IMR-90 (cell line): ENCODE measurements around the gene SLC16A2. TPM values are rescaled to one million over a fixed set of nuclear protein-coding genes. Genes with fewer than 3 reads are reported as not detected.

Experiments used
- ATAC-seq: fragments of 200-7000 bp; cut with Tn5 transposase; 2 replicates; pipeline ENCODE4 v1.9.1; 2020; ENCODE audit warnings: low read depth, mild to moderate bottlenecking, moderate library complexity
- BruUV-seq: library from RNA; stranded (reverse); fragments of 400-500 nt; replicated peaks from 2 replicates; lab custom pipeline; 2021; lab: Mats Ljungman, UMichigan
- CTCF ChIA-PET: fragments of 300-600 bp; formaldehyde crosslinking; extraction: SDS; loops from one replicate; lab custom pipeline; 2021; ENCODE audit warnings: antibody characterized with exemption; lab: Yijun Ruan, JAX
- POLR2A ChIA-PET: fragments of 300-600 bp; sonication (Branson Sonifier 250); formaldehyde crosslinking; loops from one replicate; lab custom pipeline; 2022; ENCODE audit warnings: antibody characterized with exemption; ENCODE audit not compliant: unreplicated experiment; lab: Charles Lee
- DNase-seq: peaks from one replicate; pipeline ENCODE4 v3.0.0; 2013
- H2AFZ ChIP-seq: replicated peaks from 2 replicates; pipeline ENCODE3; 2013; ENCODE audit warnings: low read length, mild to moderate bottlenecking; ENCODE audit not compliant: poor library complexity
- H2AK5ac ChIP-seq: 2 replicates; pipeline ENCODE4 v1.6.1; 2013; ENCODE audit warnings: low read depth, low read length, inconsistent platforms
- H2AK9ac ChIP-seq: replicated peaks from 2 replicates; pipeline ENCODE3; 2013; ENCODE audit warnings: mild to moderate bottlenecking, low read depth, low read length, moderate library complexity; ENCODE audit not compliant: poor library complexity
- H2BK120ac ChIP-seq: 2 replicates; pipeline ENCODE4 v1.6.1; 2013; ENCODE audit warnings: low read depth, low read length, inconsistent platforms
- H2BK15ac ChIP-seq: 3 replicates; pipeline ENCODE4 v1.6.1; 2013; ENCODE audit warnings: low read depth, low read length, inconsistent platforms
- H2BK20ac ChIP-seq: 2 replicates; pipeline ENCODE4 v1.6.1; 2013; ENCODE audit warnings: low read depth, mild to moderate bottlenecking, inconsistent platforms, low read length, moderate library complexity
- H2BK5ac ChIP-seq: 2 replicates; pipeline ENCODE4 v1.6.1; 2013; ENCODE audit warnings: mild to moderate bottlenecking, low read depth, low read length, inconsistent platforms; ENCODE audit not compliant: poor library complexity, severe bottlenecking
- H3K14ac ChIP-seq: replicated peaks from 2 replicates; pipeline ENCODE4 v1.6.1; 2013; ENCODE audit warnings: low read depth, low read length, inconsistent platforms
- H3K18ac ChIP-seq: 2 replicates; pipeline ENCODE4 v1.6.1; 2013; ENCODE audit warnings: low read depth, low read length, control low read depth
- H3K23ac ChIP-seq: 2 replicates; pipeline ENCODE4 v1.6.1; 2013; ENCODE audit warnings: low read depth, low read length, inconsistent platforms
- H3K27ac ChIP-seq: 2 replicates; pipeline ENCODE4 v1.5.1; 2013; ENCODE audit warnings: mild to moderate bottlenecking, control low read depth, low read length; ENCODE audit not compliant: insufficient read depth
- H3K27me3 ChIP-seq: 2 replicates; pipeline ENCODE4 v1.6.1; 2013; ENCODE audit warnings: low read length; ENCODE audit not compliant: control insufficient read depth, insufficient read depth
- H3K36me3 ChIP-seq: 2 replicates; pipeline ENCODE4 v1.6.1; 2013; ENCODE audit warnings: low read length, mixed read lengths; ENCODE audit not compliant: control insufficient read depth, insufficient read depth
- H3K4ac ChIP-seq: 2 replicates; pipeline ENCODE4 v1.6.1; 2013; ENCODE audit warnings: low read depth, low read length, inconsistent platforms
- H3K4me1 ChIP-seq: 2 replicates; pipeline ENCODE4 v1.6.1; 2013; ENCODE audit warnings: low read length, mixed read lengths; ENCODE audit not compliant: control insufficient read depth, insufficient read depth
- H3K4me2 ChIP-seq: 2 replicates; pipeline ENCODE4 v1.6.1; 2013; ENCODE audit warnings: low read depth, mild to moderate bottlenecking, control low read depth, low read length, moderate library complexity
- H3K4me3 ChIP-seq: 2 replicates; pipeline ENCODE4 v1.5.1; 2013; ENCODE audit warnings: low read depth, mild to moderate bottlenecking, control low read depth, low read length, moderate library complexity; ENCODE audit not compliant: insufficient read depth
- H3K56ac ChIP-seq: 2 replicates; pipeline ENCODE4 v1.6.1; 2013; ENCODE audit warnings: low read length, inconsistent platforms; ENCODE audit not compliant: insufficient read depth; ENCODE audit errors: extremely low read depth
- H3K79me1 ChIP-seq, 2 experiments: 2 replicates each; pipeline ENCODE4 v1.6.1; 2013; ENCODE audit warnings: low read length in 2 of 2, inconsistent platforms in 1 of 2, low read depth in 1 of 2
- H3K9ac ChIP-seq: 2 replicates; pipeline ENCODE4 v1.6.1; 2013; ENCODE audit warnings: low read depth, low read length, control low read depth
- H3K9me1 ChIP-seq: 2 replicates; pipeline ENCODE4 v1.6.1; 2013; ENCODE audit warnings: low read length, inconsistent platforms; ENCODE audit not compliant: insufficient read depth
- H3K9me3 ChIP-seq: 2 replicates; pipeline ENCODE4 v1.6.1; 2013; ENCODE audit warnings: low read length; ENCODE audit not compliant: control insufficient read depth, insufficient read depth
- H4K20me1 ChIP-seq: 2 replicates; pipeline ENCODE4 v1.6.1; 2013; ENCODE audit warnings: low read length, inconsistent platforms; ENCODE audit not compliant: insufficient read depth
- H4K5ac ChIP-seq: 2 replicates; pipeline ENCODE4 v1.6.1; 2013; ENCODE audit warnings: mild to moderate bottlenecking, low read depth, low read length, control low read depth
- H4K8ac ChIP-seq, 2 experiments: 2 replicates each; pipeline ENCODE4 v1.6.1; 2013; ENCODE audit warnings: low read depth in 2 of 2, low read length in 2 of 2, control low read depth in 1 of 2, inconsistent platforms in 1 of 2
- H4K91ac ChIP-seq: 2 replicates; pipeline ENCODE4 v1.6.1; 2013; ENCODE audit warnings: low read depth, low read length, inconsistent platforms; ENCODE audit not compliant: insufficient read depth
- BHLHE40 ChIP-seq: fragments of 150-350 bp; IDR thresholded peaks from 2 replicates; pipeline ENCODE4 v1.6.1; 2016; ENCODE audit warnings: mild to moderate bottlenecking, low read depth, low read length
- CEBPB ChIP-seq: IDR thresholded peaks from 2 replicates; pipeline ENCODE4 v1.6.1; 2012; ENCODE audit warnings: low read depth, low read length, improper control_type of control experiment
- MAFK ChIP-seq: IDR thresholded peaks from 2 replicates; pipeline ENCODE4 v1.6.1; 2012; ENCODE audit warnings: low read depth, low read length, improper control_type of control experiment
- MXI1 ChIP-seq: IDR thresholded peaks from 2 replicates; pipeline ENCODE4 v1.6.1; 2012; ENCODE audit warnings: low read depth, mild to moderate bottlenecking, low read length, moderate library complexity, borderline replicate concordance
- NFE2L2 ChIP-seq: fragments of 150-350 bp; IDR thresholded peaks from 2 replicates; pipeline ENCODE4 v1.6.1; 2016; ENCODE audit warnings: low read depth, mild to moderate bottlenecking, low read length
- POLR2A ChIP-seq: IDR thresholded peaks from 2 replicates; pipeline ENCODE4 v1.6.1; 2012; ENCODE audit warnings: mild to moderate bottlenecking, low read depth, low read length
- SMC3 ChIP-seq: fragments of 150-350 bp; IDR thresholded peaks from 2 replicates; pipeline ENCODE4 v1.6.1; 2016; ENCODE audit warnings: low read depth, mild to moderate bottlenecking, antibody characterized with exemption, low read length, moderate library complexity
- WGBS, 2 experiments: methylation state at CpG; one replicate each; pipeline versions ENCODE4 v1.1.5 to v1.1.7; 2013; ENCODE audit warnings: missing lambda C conversion rate in 2 of 2; ENCODE audit not compliant: insufficient read length in 1 of 2; ENCODE audit errors: extremely low coverage in 2 of 2; 5-methylcytosine and 5-hydroxymethylcytosine counted together
- dilution Hi-C: fragments of 300-500 bp; cut with HindIII; formaldehyde crosslinking; loops from one replicate; pipeline ENCODE4 v1.14.3; 2018; ENCODE audit warnings: low sequenced_read_pairs; ENCODE audit not compliant: unreplicated experiment
- in situ Hi-C: fragments of 300-500 bp; cut with MboI; formaldehyde crosslinking; loops from 3 replicates; pipeline ENCODE4 v1.14.3; 2019; ENCODE audit warnings: low sequenced_read_pairs, inconsistent platforms, mixed read lengths
- intact Hi-C: fragments of 100-400 bp; cut with micrococcal nuclease; formaldehyde crosslinking; loops from 2 replicates; pipeline ENCODE4 v1.10.0; 2022
- polyA plus RNA-seq, 3 experiments: library from polyadenylated mRNA; depleted of rRNA; stranded (reverse); fragments of >200 nt; gene quantifications; 2 replicates each; pipeline ENCODE4 v1.2.3, GENCODE V29; 2012; ENCODE audit warnings: low replicate concordance in 1 of 3
- total RNA-seq: library from RNA; depleted of rRNA; stranded (reverse); fragments of >200 nt; gene quantifications from 2 replicates; pipeline ENCODE4 v1.2.3, GENCODE V29; 2012
- TF ChIP-seq, protein P1 (sequence below): conservative IDR thresholded peaks from 2 replicates; pipeline ENCODE4 v1.5.1; 2012; ENCODE audit warnings: mild to moderate bottlenecking, low read depth, low read length, improper control_type of control experiment

Gene SLC16A2
- total and polyA plus RNA-seq, 2 of the 4 experiments (the other 2 are of a cell fraction), result 6.1 to 23.8 TPM

DNA sequence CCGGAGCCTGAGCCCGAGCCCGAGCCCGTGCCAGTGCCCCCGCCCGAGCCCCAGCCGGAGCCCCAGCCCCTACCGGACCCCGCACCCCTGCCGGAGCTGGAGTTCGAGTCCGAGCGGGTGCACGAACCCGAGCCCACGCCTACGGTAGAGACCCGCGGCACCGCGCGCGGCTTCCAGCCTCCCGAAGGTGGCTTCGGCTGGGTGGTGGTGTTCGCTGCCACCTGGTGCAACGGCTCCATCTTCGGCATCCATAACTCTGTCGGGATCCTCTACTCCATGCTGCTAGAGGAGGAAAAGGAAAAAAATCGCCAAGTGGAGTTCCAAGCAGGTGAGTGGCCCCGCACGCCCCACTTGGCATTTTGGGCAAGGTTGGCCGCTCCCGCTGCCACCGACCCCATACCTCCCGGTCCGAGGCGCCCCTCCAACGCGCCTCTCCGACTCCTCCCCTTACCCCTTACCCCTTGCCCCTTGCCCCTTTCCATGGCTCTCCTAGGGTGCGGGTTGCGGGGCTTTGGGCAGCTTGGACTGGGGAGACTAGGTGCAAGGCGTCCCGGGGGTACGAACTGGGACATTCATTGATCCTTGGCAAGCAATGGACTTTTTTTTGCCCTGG, 553 bp downstream of the SLC16A2 start:
- Histone ChIP-seq H3K9me3 (no peaks in the 10 kb centered on the region; the same call in 1 of the 2 replicates), H3K27me3 (no peaks in the 10 kb centered on the region), H3K79me1 (peaks cover 0 to 10% of the 10 kb centered on the region in 2 experiments; a peak in 2 of 4 replicates), H3K23ac (peak overlapping the region; percentile 29; the same call in 1 of the 2 replicates), H3K4ac (no peak overlapping the region), H3K4me3 (peak overlapping the region; percentile 58), H2AFZ (peak overlapping the region; percentile 90), H2AK5ac (no peak overlapping the region), H3K56ac (no peak overlapping the region), H3K14ac (no peak overlapping the region), H4K20me1 (peaks cover 13% of the 10 kb centered on the region), H4K91ac (no peak overlapping the region), H2BK15ac (no peak overlapping the region), H2BK5ac (peak overlapping the region; percentile 3), H4K5ac (no peak overlapping the region), H4K8ac (no peak overlapping the region; a peak in 1 of 4 replicates), H2AK9ac (peak overlapping the region; percentile 70), H3K4me1 (peaks cover 4% of the 10 kb centered on the region), H3K9me1 (peaks cover 5% of the 10 kb centered on the region; the same call in 1 of the 2 replicates), H3K9ac (peak overlapping the region; percentile 80), H3K4me2 (peak overlapping the region; percentile 83), H3K36me3 (no peaks in the 10 kb centered on the region), H3K18ac (no peak overlapping the region), H2BK120ac (no peak overlapping the region), H3K27ac (peak overlapping the region; percentile 94), H2BK20ac (no peak overlapping the region)
- TSS peak; percentile 78 for BruUV-seq
- ATAC-seq (no peak), DNase-seq (no peak)
- in situ Hi-C loops, result no loop called here
- intact Hi-C loops, result loop anchor here (2.0 to 5.0 kb wide), 4 partner anchors 29 to 135 kb away; no protein-coding TSS in a partner anchor
- WGBS, 2 experiments, result 30% methylated on average over 15 of the region's 46 CpGs; no CpG with 5 or more reads in 1 of the 2 experiments
- ChIA-PET CTCF (no interaction called here), POLR2A (no interaction called here)
- TF ChIP-seq BHLHE40 (no peak), CEBPB (no peak), POLR2A (no peak), NFE2L2 (no peak), MXI1 (no peak), MAFK (no peak), SMC3 (no peak)
- TF ChIP-seq, protein P1, sequence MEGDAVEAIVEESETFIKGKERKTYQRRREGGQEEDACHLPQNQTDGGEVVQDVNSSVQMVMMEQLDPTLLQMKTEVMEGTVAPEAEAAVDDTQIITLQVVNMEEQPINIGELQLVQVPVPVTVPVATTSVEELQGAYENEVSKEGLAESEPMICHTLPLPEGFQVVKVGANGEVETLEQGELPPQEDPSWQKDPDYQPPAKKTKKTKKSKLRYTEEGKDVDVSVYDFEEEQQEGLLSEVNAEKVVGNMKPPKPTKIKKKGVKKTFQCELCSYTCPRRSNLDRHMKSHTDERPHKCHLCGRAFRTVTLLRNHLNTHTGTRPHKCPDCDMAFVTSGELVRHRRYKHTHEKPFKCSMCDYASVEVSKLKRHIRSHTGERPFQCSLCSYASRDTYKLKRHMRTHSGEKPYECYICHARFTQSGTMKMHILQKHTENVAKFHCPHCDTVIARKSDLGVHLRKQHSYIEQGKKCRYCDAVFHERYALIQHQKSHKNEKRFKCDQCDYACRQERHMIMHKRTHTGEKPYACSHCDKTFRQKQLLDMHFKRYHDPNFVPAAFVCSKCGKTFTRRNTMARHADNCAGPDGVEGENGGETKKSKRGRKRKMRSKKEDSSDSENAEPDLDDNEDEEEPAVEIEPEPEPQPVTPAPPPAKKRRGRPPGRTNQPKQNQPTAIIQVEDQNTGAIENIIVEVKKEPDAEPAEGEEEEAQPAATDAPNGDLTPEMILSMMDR, result no peak
- dilution Hi-C loops, result no loop called here
